Left ventricle myocardium superior (tissue), 1 donor: ENCODE data around the gene CDC42BPB. TPM values are rescaled to one million over a fixed set of nuclear protein-coding genes. Genes with fewer than 3 reads are reported as not detected.

Experiments used
- ATAC-seq: fragments of 200-7000 bp; cut with Tn5 transposase; one replicate; pipeline ENCODE4 v1.9.1; 2020; ENCODE audit warnings: mild to moderate bottlenecking, moderate library complexity
- DNase-seq: peaks from one replicate; pipeline ENCODE4 v3.0.0-alpha.2; 2020
- intact Hi-C: fragments of 100-400 bp; cut with micrococcal nuclease; formaldehyde crosslinking; loops from one replicate; pipeline ENCODE4 v1.11.0; 2022
- total RNA-seq: library from RNA; stranded (reverse); fragmentation: NEBNext Ultra II Directional; extraction: Animal tissue kit (Norgen Biotek cat#: 25700); gene quantifications from one replicate; pipeline ENCODE4 v1.2.1, GENCODE V29; 2021
- donor health status: DM: no; HTN: yes; CAD: no; lungs with severe emphysema.

The CDC42BPB gene
- total RNA-seq, 1 donor from 2014 or later: 75.1 TPM

- DNase-seq (no peak), ATAC-seq (peak; percentile 75)
- intact Hi-C loops: no loop called here
Observed at GRCh38 chr14:102980409-102980810, 76.9 kb downstream of the CDC42BPB start.

- DNase-seq: no peak
- no peak for ATAC-seq
- intact Hi-C loops: no loop called here
Observed at GRCh38 chr14:102979406-102979805, 77.9 kb downstream of the CDC42BPB start.

- no peak for ATAC-seq
- no peak for DNase-seq
- intact Hi-C loops: no loop called here
Observed at GRCh38 chr14:102977475-102977874, 79.9 kb downstream of the CDC42BPB start.

- intact Hi-C loops: no loop called here
- no peak for ATAC-seq
- DNase-seq: no peak
Observed at GRCh38 chr14:102975662-102976061, 81.7 kb downstream of the CDC42BPB start.

GRCh38 chr14:102973706-102974285 lies 83.6 kb downstream of the CDC42BPB start:
- ATAC-seq: no peak
- intact Hi-C loops: no loop called here
- no peak for DNase-seq

GRCh38 chr14:102971836-102972606 lies 85.3 kb downstream of the CDC42BPB start:
- DNase-seq: no peak
- intact Hi-C loops: no loop called here
- ATAC-seq: no peak

GRCh38 chr14:102971314-102971713 lies 86.0 kb downstream of the CDC42BPB start:
- DNase-seq: no peak
- no peak for ATAC-seq
- intact Hi-C loops: no loop called here

- intact Hi-C loops: no loop called here
- no peak for ATAC-seq
- DNase-seq: no peak
Observed at GRCh38 chr14:102970496-102970895, 86.9 kb downstream of the CDC42BPB start.

GRCh38 chr14:102969901-102970300 lies 87.4 kb downstream of the CDC42BPB start:
- DNase-seq: no peak
- intact Hi-C loops: no loop called here
- no peak for ATAC-seq

- ATAC-seq (no peak), DNase-seq (no peak)
- intact Hi-C loops: no loop called here
Observed at GRCh38 chr14:102969060-102969791, 88.1 kb downstream of the CDC42BPB start.

- DNase-seq (no peak), ATAC-seq (no peak)
- intact Hi-C loops: no loop called here
Observed at GRCh38 chr14:102968306-102968705, 89.0 kb downstream of the CDC42BPB start.

GRCh38 chr14:102967506-102967795 lies 89.9 kb downstream of the CDC42BPB start:
- DNase-seq (no peak), ATAC-seq (no peak)
- intact Hi-C loops: no loop called here

- DNase-seq (no peak), ATAC-seq (no peak)
- intact Hi-C loops: no loop called here
Observed at GRCh38 chr14:102966681-102967505, 90.5 kb downstream of the CDC42BPB start.

- no peak for ATAC-seq
- intact Hi-C loops: no loop called here
Observed at GRCh38 chr14:102965971-102966655, 91.2 kb downstream of the CDC42BPB start.

GRCh38 chr14:102965282-102965681 lies 92.1 kb downstream of the CDC42BPB start:
- intact Hi-C loops: no loop called here
- DNase-seq (no peak), ATAC-seq (no peak)

More at GRCh38 chr14:102965971-102966655, 91.2 kb downstream of the CDC42BPB start:
- DNase-seq: no peak

- DNase-seq (no peak), ATAC-seq (no peak)
- intact Hi-C loops: no loop called here
Observed at GRCh38 chr14:102964152-102964730, 93.1 kb downstream of the CDC42BPB start.

- no peak for DNase-seq
- intact Hi-C loops: no loop called here
- no peak for ATAC-seq
Observed at GRCh38 chr14:102962111-102962627, 95.2 kb downstream of the CDC42BPB start.

- intact Hi-C loops: no loop called here
- no peak for DNase-seq
- no peak for ATAC-seq
Observed at GRCh38 chr14:102958461-102958860, 98.9 kb downstream of the CDC42BPB start.

GRCh38 chr14:102957222-102957621 lies 100.1 kb downstream of the CDC42BPB start:
- no peak for ATAC-seq
- DNase-seq: no peak
- intact Hi-C loops: no loop called here
